HEK293 (cell line): ENCODE results near the gene FAM117B.

Source experiments
- CTCF ChIA-PET: fragments of 350-600 bp; formaldehyde crosslinking; extraction: SDS; loops from one replicate; lab custom pipeline; 2021; ENCODE audit warnings: antibody characterized with exemption; lab: Yijun Ruan, JAX
- POLR2A ChIA-PET: fragments of 300-600 bp; formaldehyde crosslinking; extraction: SDS; loops from one replicate; lab custom pipeline; 2020; ENCODE audit warnings: antibody characterized with exemption, inconsistent platforms; lab: Yijun Ruan, JAX
- H3K27ac ChIP-seq: fragments of 200-500 bp; sonication (Bioruptor generic); 2 replicates; pipeline ENCODE4 v1.5.1; 2014; ENCODE audit warnings: low read depth, low read length, control low read depth, inconsistent platforms; ENCODE audit errors: extremely low read depth
- H3K36me3 ChIP-seq, 2 experiments: fragments of 200-500 bp in 1 of 2; sonication (Bioruptor generic) in 1 of 2; 1 replicate in 1 of 2; 2 replicates in 1 of 2; pipeline ENCODE4 v1.5.1; 2014 to 2017; ENCODE audit warnings: inconsistent platforms in 2 of 2, low read length in 2 of 2; ENCODE audit not compliant: control insufficient read depth in 2 of 2, insufficient read depth in 1 of 2
- H3K4me1 ChIP-seq: fragments of 200-500 bp; sonication (Bioruptor generic); 2 replicates; pipeline ENCODE4 v1.5.1; 2014; ENCODE audit warnings: mild to moderate bottlenecking, low read length, inconsistent platforms; ENCODE audit not compliant: control insufficient read depth, insufficient read depth
- H3K4me3 ChIP-seq: 2 replicates; pipeline ENCODE4 v1.5.1; 2011; ENCODE audit warnings: low read depth, mild to moderate bottlenecking, control low read depth, low read length, moderate library complexity
- H3K9me3 ChIP-seq: fragments of 200-500 bp; sonication (Bioruptor generic); 2 replicates; pipeline ENCODE4 v1.5.1; 2014; ENCODE audit warnings: low read depth, low read length, inconsistent platforms; ENCODE audit not compliant: control insufficient read depth, insufficient read depth
- KLF10 ChIP-seq: fragments of 450-650 bp; IDR thresholded peaks from 2 replicates; pipeline ENCODE4 v1.5.1; 2018; ENCODE audit warnings: missing biosample characterization, mild to moderate bottlenecking, missing genetic modification characterization
- KLF16 ChIP-seq: fragments of 450-650 bp; formaldehyde crosslinking; IDR thresholded peaks from 2 replicates; pipeline ENCODE4 v1.5.1; 2017; ENCODE audit warnings: missing biosample characterization, missing genetic modification characterization
- KLF9 ChIP-seq: fragments of 450-650 bp; formaldehyde crosslinking; IDR thresholded peaks from 2 replicates; pipeline ENCODE4 v1.5.1; 2016; ENCODE audit warnings: missing biosample characterization, missing genetic modification characterization, low read depth
- OSR2 ChIP-seq: fragments of 450-650 bp; formaldehyde crosslinking; IDR thresholded peaks from 2 replicates; pipeline ENCODE4 v1.5.1; 2016; ENCODE audit warnings: missing biosample characterization, missing genetic modification characterization
- PRDM10 ChIP-seq: fragments of 450-650 bp; formaldehyde crosslinking; IDR thresholded peaks from 2 replicates; pipeline ENCODE4 v1.5.1; 2016; ENCODE audit warnings: missing biosample characterization, missing genetic modification characterization
- SCRT1 ChIP-seq: fragments of 450-650 bp; formaldehyde crosslinking; IDR thresholded peaks from 2 replicates; pipeline ENCODE4 v1.5.1; 2016; ENCODE audit warnings: missing biosample characterization, missing genetic modification characterization, borderline replicate concordance
- SCRT2 ChIP-seq: fragments of 450-650 bp; formaldehyde crosslinking; IDR thresholded peaks from 2 replicates; pipeline ENCODE4 v1.5.1; 2016; ENCODE audit warnings: missing biosample characterization, missing genetic modification characterization
- SP2 ChIP-seq: fragments of 450-650 bp; formaldehyde crosslinking; IDR thresholded peaks from 2 replicates; pipeline ENCODE4 v1.5.1; 2016; ENCODE audit warnings: missing biosample characterization, missing genetic modification characterization
- SP3 ChIP-seq: fragments of 450-650 bp; formaldehyde crosslinking; IDR thresholded peaks from 2 replicates; pipeline ENCODE4 v1.5.1; 2016; ENCODE audit warnings: missing biosample characterization, missing genetic modification characterization
- TCF7L2 ChIP-seq: IDR thresholded peaks from 2 replicates; pipeline ENCODE4 v1.6.1; 2011; ENCODE audit warnings: low read depth, mild to moderate bottlenecking, inconsistent platforms, low read length, moderate library complexity, borderline replicate concordance
- WT1 ChIP-seq: fragments of 450-650 bp; formaldehyde crosslinking; IDR thresholded peaks from 2 replicates; pipeline ENCODE4 v1.5.1; 2016; ENCODE audit warnings: missing biosample characterization, missing genetic modification characterization
- ZBTB20 ChIP-seq: fragments of 450-650 bp; formaldehyde crosslinking; IDR thresholded peaks from 2 replicates; pipeline ENCODE4 v1.5.1; 2016; ENCODE audit warnings: missing biosample characterization, missing genetic modification characterization
- ZBTB26 ChIP-seq: fragments of 450-650 bp; formaldehyde crosslinking; optimal IDR thresholded peaks from 2 replicates; pipeline ENCODE3; 2016; ENCODE audit warnings: missing biosample characterization, mild to moderate bottlenecking, missing genetic modification characterization
- ZBTB8A ChIP-seq: fragments of 450-650 bp; formaldehyde crosslinking; IDR thresholded peaks from 2 replicates; pipeline ENCODE4 v1.5.1; 2016; ENCODE audit warnings: missing biosample characterization, missing genetic modification characterization
- ZFHX2 ChIP-seq: fragments of 450-650 bp; formaldehyde crosslinking; conservative IDR thresholded peaks from 2 replicates; pipeline ENCODE4 v1.5.1; 2016; ENCODE audit warnings: missing biosample characterization, missing genetic modification characterization
- ZNF121 ChIP-seq: fragments of 450-650 bp; formaldehyde crosslinking; IDR thresholded peaks from 2 replicates; pipeline ENCODE4 v1.5.1; 2016; ENCODE audit warnings: missing biosample characterization, missing genetic modification characterization
- ZNF138 ChIP-seq: fragments of 450-650 bp; formaldehyde crosslinking; IDR thresholded peaks from 2 replicates; pipeline ENCODE4 v1.5.1; 2016; ENCODE audit warnings: missing biosample characterization, missing genetic modification characterization, borderline replicate concordance
- ZNF335 ChIP-seq: fragments of 450-650 bp; formaldehyde crosslinking; conservative IDR thresholded peaks from 2 replicates; pipeline ENCODE4 v1.5.1; 2016; ENCODE audit warnings: missing biosample characterization, missing genetic modification characterization
- ZNF398 ChIP-seq: fragments of 450-650 bp; formaldehyde crosslinking; IDR thresholded peaks from 2 replicates; pipeline ENCODE4 v1.5.1; 2017; ENCODE audit warnings: missing biosample characterization, missing genetic modification characterization
- ZNF449 ChIP-seq: fragments of 450-650 bp; formaldehyde crosslinking; IDR thresholded peaks from 2 replicates; pipeline ENCODE4 v1.5.1; 2017; ENCODE audit warnings: missing biosample characterization, mild to moderate bottlenecking, missing genetic modification characterization, moderate library complexity
- ZNF580 ChIP-seq: fragments of 450-650 bp; formaldehyde crosslinking; IDR thresholded peaks from 2 replicates; pipeline ENCODE4 v1.5.1; 2016; ENCODE audit warnings: missing biosample characterization, missing genetic modification characterization
- ZNF585B ChIP-seq: fragments of 450-650 bp; formaldehyde crosslinking; IDR thresholded peaks from 2 replicates; pipeline ENCODE4 v1.5.1; 2016; ENCODE audit warnings: missing biosample characterization, missing genetic modification characterization
- ZNF600 ChIP-seq: fragments of 450-650 bp; formaldehyde crosslinking; IDR thresholded peaks from 2 replicates; pipeline ENCODE4 v1.5.1; 2016; ENCODE audit warnings: missing biosample characterization, missing genetic modification characterization
- ZNF707 ChIP-seq: fragments of 450-650 bp; formaldehyde crosslinking; IDR thresholded peaks from 2 replicates; pipeline ENCODE4 v1.5.1; 2016; ENCODE audit warnings: missing biosample characterization, missing genetic modification characterization
- ZNF747 ChIP-seq: fragments of 450-650 bp; formaldehyde crosslinking; IDR thresholded peaks from 2 replicates; pipeline ENCODE4 v1.5.1; 2016; ENCODE audit warnings: missing biosample characterization, missing genetic modification characterization
- ZXDB ChIP-seq: fragments of 450-650 bp; formaldehyde crosslinking; IDR thresholded peaks from 2 replicates; pipeline ENCODE4 v1.5.1; 2016; ENCODE audit warnings: missing biosample characterization, missing genetic modification characterization

FAM117B gene

GRCh38 chr2:202635428-202636212, 851 bp downstream of the FAM117B start:
- ChIA-PET CTCF (interaction anchor here (0.8 to 1.2 kb wide), 3 partner anchors 9 to 1083 kb away, joined by 3 read pairs; no protein-coding TSS in a partner anchor), POLR2A (interaction anchor here (1.6 to 2.3 kb wide), 2 partner anchors 237 to 855 kb away, joined by 4 to 7 read pairs; partner anchors contain the start of genes ALS2 and ICA1L)
- Histone ChIP-seq H3K9me3 (no peaks in the 10 kb centered on the region), H3K4me1 (peaks cover 18% of the 10 kb centered on the region), H3K4me3 (peak overlapping the region; percentile 95), H3K36me3 (no peaks in the 10 kb centered on the region), H3K27ac (peak overlapping the region; percentile 97)
- TF ChIP-seq WT1 (tag by site-specific recombination), result no peak
- TF ChIP-seq KLF16 (tag by site-specific recombination), result no peak
- peak; percentile 71 for TF ChIP-seq KLF9 (tag by site-specific recombination)
- no peak for TF ChIP-seq ZNF449 (tag by site-specific recombination)
- peak; percentile 93 for TF ChIP-seq SCRT2
- TF ChIP-seq ZNF707 (tag by site-specific recombination), result no peak
- TF ChIP-seq ZNF585B (tag by site-specific recombination), result no peak
- TF ChIP-seq ZNF398 (tag by site-specific recombination), result peak; percentile 26; the same call in 1 of the 2 replicates
- TF ChIP-seq ZNF747 (tag by site-specific recombination), result no peak
- TF ChIP-seq ZNF121 (tag by site-specific recombination), result no peak
- peak; percentile 73 for TF ChIP-seq KLF10 (tag by site-specific recombination)
- TF ChIP-seq ZNF600, result peak; percentile 56
- TF ChIP-seq ZXDB, result peak; percentile 28; the same call in 1 of the 2 replicates
- TF ChIP-seq OSR2 (tag by site-specific recombination), result peak; percentile 39
- peak; percentile 26 for TF ChIP-seq SP3 (tag by site-specific recombination)
- no peak for TF ChIP-seq TCF7L2
- 0 out of 2 replicates have a peak, but pooled peaks have one; percentile 25 for TF ChIP-seq ZBTB20 (tag by site-specific recombination)
- 0 out of 2 replicates have a peak, but pooled peaks have one; percentile 28 for TF ChIP-seq PRDM10 (tag by site-specific recombination)
- TF ChIP-seq ZNF580 (tag by site-specific recombination), result no peak
- TF ChIP-seq ZBTB8A, result 0 out of 2 replicates have a peak, but pooled peaks have one; percentile 39
- TF ChIP-seq SCRT1 (tag by site-specific recombination), result 0 out of 2 replicates have a peak, but pooled peaks have one; percentile 45
- 0 out of 2 replicates have a peak, but pooled peaks have one; percentile 20 for TF ChIP-seq ZNF335 (tag by site-specific recombination)
- TF ChIP-seq ZFHX2 (tag by site-specific recombination), result 0 out of 2 replicates have a peak, but pooled peaks have one; percentile 46
- peak; percentile 48 for TF ChIP-seq SP2
- TF ChIP-seq ZBTB26 (tag by site-specific recombination), result peak; percentile 74
- no peak for TF ChIP-seq ZNF138 (tag by site-specific recombination)
